Endothelial cell of umbilical vein (primary cell): ENCODE measurements around the gene UBN2.

ENCODE experiments used
- CTCF ChIP-seq, 2 donors: IDR thresholded peaks; 1 replicate in 1 of 2; 2 replicates in 1 of 2; pipeline ENCODE4 v1.5.1; 2011; ENCODE audit warnings: low read length in 2 of 2, mild to moderate bottlenecking in 2 of 2, moderate library complexity in 2 of 2, control low read depth in 1 of 2, inconsistent platforms in 1 of 2, low read depth in 1 of 2; ENCODE audit not compliant: insufficient read depth in 1 of 2; ENCODE audit errors: extremely low read depth in 1 of 2
- POLR2A ChIP-seq: IDR thresholded peaks from 2 replicates; pipeline ENCODE4 v1.6.1; 2012; ENCODE audit warnings: low read depth, mild to moderate bottlenecking, control low read depth, low read length
- POLR2AphosphoS5 ChIP-seq: IDR thresholded peaks from 2 replicates; pipeline ENCODE4 v1.6.1; 2012; ENCODE audit warnings: low read depth, mild to moderate bottlenecking, control low read depth, low read length, moderate library complexity; ENCODE audit not compliant: insufficient read depth

GRCh38 chr7:139205843-139206242 lies 25.2 kb upstream of the UBN2 start:
- TF ChIP-seq CTCF (IDR thresholded peaks at IDR 0.05; ENCODE audit: extremely low read depth in 1 of 2, insufficient read depth in 1 of 2, low read depth in 1 of 2, low read length in 2 of 2): no peak
- TF ChIP-seq POLR2AphosphoS5: no peak
- no peak for TF ChIP-seq POLR2A
